Endodermal cell (in vitro differentiated cells): Measurements from ENCODE around the gene NKX6-2. TPM values are rescaled to one million over a fixed set of nuclear protein-coding genes. Genes with fewer than 3 reads are reported as not detected.
"Not testable (repeated sequence)": the region's sequence is repeated elsewhere in the genome, so short reads cannot be mapped to it uniquely, and the experiment has no call there.

Experiments
- DNase-seq: peaks from one replicate; pipeline ENCODE4 v3.0.0-alpha.2; 2017
- H3K27ac ChIP-seq: 2 replicates; pipeline ENCODE4 v1.5.1; 2013; ENCODE audit warnings: mild to moderate bottlenecking, low read depth, low read length, moderate library complexity
- H3K27me3 ChIP-seq: 2 replicates; pipeline ENCODE4 v1.6.1; 2013; ENCODE audit warnings: mild to moderate bottlenecking, low read length, moderate library complexity; ENCODE audit not compliant: insufficient read depth, control insufficient read depth, poor library complexity, severe bottlenecking
- H3K36me3 ChIP-seq: 2 replicates; pipeline ENCODE4 v1.7.0; 2013; ENCODE audit warnings: mild to moderate bottlenecking, low read length, moderate library complexity; ENCODE audit not compliant: control insufficient read depth, insufficient read depth
- H3K4me1 ChIP-seq: one replicate; pipeline ENCODE4 v1.7.0; 2013; ENCODE audit warnings: low read length; ENCODE audit not compliant: control insufficient read depth, insufficient read depth
- H3K4me3 ChIP-seq: 2 replicates; pipeline ENCODE4 v1.5.1; 2013; ENCODE audit warnings: mild to moderate bottlenecking, low read length, moderate library complexity
- H3K9ac ChIP-seq: 2 replicates; pipeline ENCODE4 v1.6.1; 2013; ENCODE audit warnings: mild to moderate bottlenecking, low read length, moderate library complexity; ENCODE audit not compliant: poor library complexity, severe bottlenecking; ENCODE audit errors: extremely low read depth
- H3K9me3 ChIP-seq: 2 replicates; pipeline ENCODE4 v1.6.1; 2013; ENCODE audit warnings: mild to moderate bottlenecking, low read length, moderate library complexity; ENCODE audit not compliant: control insufficient read depth
- H3K27ac Mint-ChIP-seq: 2 replicates; pipeline ENCODE4 v1.8.0; 2020; ENCODE audit warnings: mixed read lengths
- H3K27me3 Mint-ChIP-seq: 2 replicates; pipeline ENCODE4 v1.8.0; 2021; ENCODE audit warnings: mild to moderate bottlenecking, mixed read lengths; ENCODE audit not compliant: insufficient read depth
- H3K36me3 Mint-ChIP-seq: 2 replicates; pipeline ENCODE4 v1.8.0; 2020; ENCODE audit warnings: low read depth, mixed read lengths
- H3K4me1 Mint-ChIP-seq: 2 replicates; pipeline ENCODE4 v1.8.0; 2020; ENCODE audit warnings: mixed read lengths
- H3K4me3 Mint-ChIP-seq: 2 replicates; pipeline ENCODE4 v1.8.0; 2020; ENCODE audit warnings: mild to moderate bottlenecking, moderate library complexity, mixed read lengths
- H3K9me3 Mint-ChIP-seq: 2 replicates; pipeline ENCODE4 v1.8.0; 2020; ENCODE audit warnings: mild to moderate bottlenecking, mixed read lengths
- CTCF ChIP-seq: fragments of 200-600 bp; sonication (generic); conservative IDR thresholded peaks from 2 replicates; pipeline ENCODE4 v1.5.0; 2021; ENCODE audit warnings: antibody characterized with exemption, mild to moderate bottlenecking
- WGBS, 2 experiments: methylation state at CpG; one replicate each; pipeline versions ENCODE4 v1.1.5 to v1.1.7; 2013; ENCODE audit warnings: missing lambda C conversion rate in 2 of 2, mixed read lengths in 1 of 2; ENCODE audit not compliant: insufficient coverage in 1 of 2, insufficient read length in 1 of 2; 5-methylcytosine and 5-hydroxymethylcytosine counted together
- total RNA-seq, 2 donors: library from RNA; stranded (reverse); fragmentation: NEBNext Ultra II Directional in 1 of 2; extraction: Animal tissue kit (Norgen Biotek cat#: 25700) in 1 of 2; gene quantifications; 2 replicates in 1 of 2; 3 replicates in 1 of 2; pipeline ENCODE4 v1.2.1, GENCODE V29; 2021

NKX6-2 gene
- total RNA-seq, 2 donors from 2014 or later: 0.31 TPM; not detected in 1

GRCh38 chr10:132744839-132745238 is 41.1 kb downstream of the NKX6-2 start:
- H3K27ac Mint-ChIP-seq: no peak overlapping the region
- peaks cover 4% of the 10 kb centered on the region for H3K36me3 Mint-ChIP-seq
- H3K4me3 Mint-ChIP-seq: no peak overlapping the region
- no peaks in the 10 kb centered on the region for H3K9me3 Mint-ChIP-seq
- Histone ChIP-seq H3K4me1 (peaks cover 10% of the 10 kb centered on the region), H3K36me3 (no peaks in the 10 kb centered on the region), H3K4me3 (no peak overlapping the region), H3K9ac (no peak overlapping the region), H3K9me3 (no peaks in the 10 kb centered on the region), H3K27ac (no peak overlapping the region), H3K27me3 (no peaks in the 10 kb centered on the region)
- H3K27me3 Mint-ChIP-seq: no peaks in the 10 kb centered on the region
- peaks cover 18% of the 10 kb centered on the region for H3K4me1 Mint-ChIP-seq
- DNase-seq: no peak
- 96 to 98% methylated on average over 11 to 19 of the region's 19 CpGs for WGBS, 2 experiments
- no peak for TF ChIP-seq CTCF

- Histone ChIP-seq H3K36me3 (no peaks in the 10 kb centered on the region), H3K27ac (no peak overlapping the region), H3K9me3 (no peaks in the 10 kb centered on the region), H3K27me3 (no peaks in the 10 kb centered on the region), H3K4me1 (peaks cover 10% of the 10 kb centered on the region), H3K9ac (no peak overlapping the region), H3K4me3 (no peak overlapping the region)
- H3K36me3 Mint-ChIP-seq: no peaks in the 10 kb centered on the region
- H3K4me1 Mint-ChIP-seq: peaks cover 18% of the 10 kb centered on the region
- no peaks in the 10 kb centered on the region for H3K9me3 Mint-ChIP-seq
- TF ChIP-seq CTCF: no peak
- no peak for DNase-seq
- no peaks in the 10 kb centered on the region for H3K27me3 Mint-ChIP-seq
- 92% methylated on average over 13 to 18 of the region's 18 CpGs for WGBS, 2 experiments
- no peak overlapping the region for H3K27ac Mint-ChIP-seq
- no peak overlapping the region for H3K4me3 Mint-ChIP-seq
These were observed 41.9 kb downstream of the NKX6-2 start for GRCh38 chr10:132743925-132744490.

GRCh38 chr10:132743196-132743924 is 42.6 kb downstream of the NKX6-2 start:
- not testable (repeated sequence) for H3K27ac Mint-ChIP-seq, DNase-seq, H3K27me3 ChIP-seq, H3K4me3 Mint-ChIP-seq, H3K36me3 Mint-ChIP-seq, H3K27me3 Mint-ChIP-seq, H3K27ac ChIP-seq, H3K36me3 ChIP-seq, H3K9ac ChIP-seq, H3K4me3 ChIP-seq, H3K9me3 ChIP-seq, H3K9me3 Mint-ChIP-seq
- peaks cover 18% of the 10 kb centered on the region for H3K4me1 Mint-ChIP-seq
- peaks cover 10% of the 10 kb centered on the region for H3K4me1 ChIP-seq
- WGBS, 2 experiments: 78 to 90% methylated on average over 14 to 26 of the region's 30 CpGs
